ENCODE measurements around the gene ACOXL.

Gene ACOXL

DNA sequence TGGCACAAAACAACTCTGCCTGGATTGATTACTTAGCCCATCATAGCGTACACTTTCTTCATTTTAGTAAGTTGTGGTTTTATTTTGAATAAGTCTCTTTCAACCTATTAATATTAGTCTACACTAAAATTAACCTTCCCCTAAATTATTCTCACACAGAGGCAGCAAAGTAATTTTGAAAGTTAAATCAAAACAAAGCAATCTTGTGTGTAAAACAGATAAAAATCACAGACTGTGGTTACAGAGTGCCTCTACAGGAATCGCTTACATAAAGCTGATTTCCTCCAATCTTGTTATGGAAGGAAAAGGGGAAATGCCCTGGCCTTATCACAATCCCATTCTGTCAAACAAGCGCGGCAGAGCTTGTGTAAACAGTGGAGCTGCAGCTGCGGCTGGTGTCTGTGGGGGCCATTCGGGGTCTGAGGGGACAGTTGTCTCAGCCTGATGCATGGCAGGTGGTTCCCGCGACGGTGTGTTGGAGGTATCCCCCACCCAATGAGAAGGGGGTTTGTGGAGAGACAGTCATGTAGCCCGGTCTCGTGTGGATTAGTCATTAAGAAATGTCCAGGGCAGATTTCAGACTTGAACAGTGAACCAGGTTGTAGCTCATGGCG is 430.5 kb downstream of the ACOXL start:
- TF ChIP-seq, protein P1, sequence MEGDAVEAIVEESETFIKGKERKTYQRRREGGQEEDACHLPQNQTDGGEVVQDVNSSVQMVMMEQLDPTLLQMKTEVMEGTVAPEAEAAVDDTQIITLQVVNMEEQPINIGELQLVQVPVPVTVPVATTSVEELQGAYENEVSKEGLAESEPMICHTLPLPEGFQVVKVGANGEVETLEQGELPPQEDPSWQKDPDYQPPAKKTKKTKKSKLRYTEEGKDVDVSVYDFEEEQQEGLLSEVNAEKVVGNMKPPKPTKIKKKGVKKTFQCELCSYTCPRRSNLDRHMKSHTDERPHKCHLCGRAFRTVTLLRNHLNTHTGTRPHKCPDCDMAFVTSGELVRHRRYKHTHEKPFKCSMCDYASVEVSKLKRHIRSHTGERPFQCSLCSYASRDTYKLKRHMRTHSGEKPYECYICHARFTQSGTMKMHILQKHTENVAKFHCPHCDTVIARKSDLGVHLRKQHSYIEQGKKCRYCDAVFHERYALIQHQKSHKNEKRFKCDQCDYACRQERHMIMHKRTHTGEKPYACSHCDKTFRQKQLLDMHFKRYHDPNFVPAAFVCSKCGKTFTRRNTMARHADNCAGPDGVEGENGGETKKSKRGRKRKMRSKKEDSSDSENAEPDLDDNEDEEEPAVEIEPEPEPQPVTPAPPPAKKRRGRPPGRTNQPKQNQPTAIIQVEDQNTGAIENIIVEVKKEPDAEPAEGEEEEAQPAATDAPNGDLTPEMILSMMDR (IDR thresholded peaks at IDR 0.05; ENCODE audit: low read depth, low read length) = no peak
- in situ Hi-C loops (cut with HindIII; ENCODE audit: low sequenced_read_pairs) = no loop called here
- DNase-seq (ENCODE audit: low read depth, low spot score) = no peak
- H3K4me3 ChIP-seq (ENCODE audit: low read depth, low read length) = no peak overlapping the region

DNA sequence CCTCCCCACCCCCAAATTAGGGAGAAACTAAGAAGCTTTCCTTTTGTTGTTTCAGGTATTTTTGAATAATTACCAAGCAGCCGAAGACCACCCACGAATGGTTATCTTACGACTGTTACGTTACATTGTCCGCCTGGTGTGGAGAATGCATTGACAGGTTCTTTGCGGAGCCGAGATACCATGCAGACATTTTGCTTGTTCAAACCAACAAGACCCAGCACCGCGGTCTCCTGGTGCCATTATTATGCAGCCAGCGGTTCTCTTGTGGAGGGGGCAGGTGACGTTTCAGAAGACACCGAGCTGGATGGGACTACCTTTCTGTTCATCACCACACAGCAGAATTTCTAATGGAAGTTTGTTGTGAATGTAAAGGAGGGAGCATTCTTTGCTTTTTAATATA is 431.7 kb downstream of the ACOXL start:
- TF ChIP-seq, protein P1 (IDR thresholded peaks at IDR 0.05; ENCODE audit: low read depth, low read length) = no peak
- in situ Hi-C loops (cut with HindIII; ENCODE audit: low sequenced_read_pairs) = no loop called here

DNA sequence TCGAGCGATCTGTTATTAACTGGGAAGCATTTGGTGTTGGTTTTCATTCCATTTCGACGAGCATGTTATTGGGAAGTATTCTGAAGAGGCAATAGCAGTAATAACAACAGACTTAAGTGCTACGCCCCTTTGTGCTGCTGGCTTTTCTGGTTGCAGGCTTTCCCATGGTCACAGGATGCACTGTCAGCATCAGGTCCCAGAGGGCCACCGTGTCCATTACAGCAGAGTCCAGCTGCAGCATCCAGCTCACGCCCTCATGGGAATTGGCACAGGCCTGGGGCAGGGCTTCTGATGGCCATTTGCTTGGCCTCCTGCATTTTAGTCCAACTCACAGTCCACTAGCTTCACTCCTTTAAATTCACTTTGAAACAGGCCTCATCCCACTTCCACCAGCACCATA is 432.7 kb downstream of the ACOXL start:
- H3K4me3 ChIP-seq (ENCODE audit: low read depth, low read length) = no peak overlapping the region
- TF ChIP-seq, protein P1 (IDR thresholded peaks at IDR 0.05; ENCODE audit: low read depth, low read length) = no peak
- in situ Hi-C loops (cut with HindIII; ENCODE audit: low sequenced_read_pairs) = no loop called here
- no peak for DNase-seq (ENCODE audit: low read depth, low spot score)

More for the DNA sequence above, 431.7 kb downstream of the ACOXL start:
- no peak for DNase-seq (ENCODE audit: low read depth, low spot score)
- H3K4me3 ChIP-seq (ENCODE audit: low read depth, low read length) = no peak overlapping the region

DNA sequence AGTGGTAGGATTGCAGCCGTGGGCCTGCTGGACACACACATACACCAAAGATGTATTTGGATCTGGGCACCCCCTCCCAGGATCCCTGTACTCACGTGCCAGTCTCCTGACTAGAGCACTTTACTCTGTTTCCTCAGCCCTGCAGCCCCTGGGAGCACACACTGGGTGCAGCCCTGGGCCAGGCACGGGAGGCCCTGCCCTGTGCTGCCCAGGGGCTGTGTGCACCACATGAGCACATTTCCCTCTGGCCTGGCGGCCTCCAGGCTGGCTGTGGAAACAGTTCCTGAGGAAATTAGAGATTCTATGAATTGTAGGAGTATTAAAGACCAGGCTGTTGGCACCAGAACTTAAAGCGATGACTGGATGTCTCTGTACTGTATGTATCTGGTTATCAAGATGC is 433.7 kb downstream of the ACOXL start:
- TF ChIP-seq, protein P1 (IDR thresholded peaks at IDR 0.05; ENCODE audit: low read depth, low read length) = no peak
- no peak overlapping the region for H3K4me3 ChIP-seq (ENCODE audit: low read depth, low read length)
- no peak for DNase-seq (ENCODE audit: low read depth, low spot score)
- in situ Hi-C loops (cut with HindIII; ENCODE audit: low sequenced_read_pairs) = no loop called here

DNA sequence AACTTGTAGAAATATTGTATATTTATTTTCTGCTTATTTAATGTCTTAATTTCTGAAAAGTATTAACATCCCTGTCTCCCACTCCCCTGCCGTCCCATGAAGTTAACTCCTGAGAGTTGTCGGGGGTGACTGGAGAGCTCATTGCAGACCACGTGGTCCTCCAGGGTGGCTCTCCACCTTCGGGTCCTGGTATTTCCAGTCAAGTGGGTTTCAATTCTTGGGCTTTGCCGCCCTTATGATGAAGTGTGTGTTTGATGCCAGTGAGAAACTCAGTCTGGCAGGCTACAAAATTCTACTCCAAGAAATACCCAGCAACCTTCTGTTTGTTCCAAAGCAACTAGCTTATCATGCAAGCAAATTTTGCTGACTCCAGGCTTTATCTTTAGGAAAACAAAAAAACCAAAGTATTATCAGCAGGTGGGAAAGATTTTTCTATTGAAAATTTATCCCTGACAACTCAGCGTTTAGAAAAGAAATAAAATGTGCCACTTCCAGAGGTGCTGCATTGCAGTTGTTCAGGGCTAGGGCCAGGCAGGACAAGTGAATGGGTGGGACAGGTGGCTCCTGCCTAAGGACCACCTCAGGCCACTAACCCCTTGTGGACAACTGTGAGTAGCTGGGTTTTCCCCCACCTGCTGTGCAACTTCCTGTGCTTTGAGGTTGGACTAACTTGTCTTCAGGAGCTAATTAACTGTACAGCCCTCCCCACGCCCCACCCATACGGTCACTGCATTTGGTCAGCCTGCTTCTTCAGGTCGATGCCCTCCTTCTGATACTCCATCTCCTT is 434.9 kb downstream of the ACOXL start:
- no peak overlapping the region for H3K4me3 ChIP-seq (ENCODE audit: low read depth, low read length)
- TF ChIP-seq, protein P1 (IDR thresholded peaks at IDR 0.05; ENCODE audit: low read depth, low read length) = no peak
- no peak for DNase-seq (ENCODE audit: low read depth, low spot score)
- in situ Hi-C loops (cut with HindIII; ENCODE audit: low sequenced_read_pairs) = no loop called here

DNA sequence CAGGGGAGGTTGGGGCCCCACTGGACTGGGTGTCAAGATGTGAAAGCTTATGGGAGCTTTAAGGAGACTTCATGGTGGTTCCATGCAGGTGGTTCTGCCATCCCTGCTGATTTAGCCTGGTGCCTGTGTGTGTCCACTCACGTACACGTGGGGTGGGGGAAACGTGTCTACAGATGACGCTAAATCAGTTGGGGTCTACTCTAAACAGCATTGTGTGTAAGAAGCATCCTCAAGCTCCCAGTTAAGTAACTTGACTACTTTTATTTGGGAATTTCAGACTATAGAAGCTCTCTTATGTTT is 435.4 kb downstream of the ACOXL start:
- TF ChIP-seq, protein P1 (IDR thresholded peaks at IDR 0.05; ENCODE audit: low read depth, low read length) = no peak
- no peak for DNase-seq (ENCODE audit: low read depth, low spot score)
- H3K4me3 ChIP-seq (ENCODE audit: low read depth, low read length) = no peak overlapping the region
- in situ Hi-C loops (cut with HindIII; ENCODE audit: low sequenced_read_pairs) = no loop called here

Data from astrocyte of the spinal cord (primary cell).